Panc1 (cell line): ENCODE measurements around the gene NFS1. TPM values are rescaled to one million over a fixed set of nuclear protein-coding genes. Genes with fewer than 3 reads are reported as not detected.
A peak's percentile ranks its signal among the peaks of the same experiment; 100 is the strongest.

Source experiments
- ATAC-seq: fragments of 200-7000 bp; cut with Tn5 transposase; 2 replicates; pipeline ENCODE4 v1.9.1; 2020; ENCODE audit warnings: mild to moderate bottlenecking, moderate library complexity
- BruUV-seq: library from RNA; stranded (reverse); fragments of 400-500 nt; replicated peaks from 2 replicates; lab custom pipeline; 2021; lab: Mats Ljungman, UMichigan
- CTCF ChIA-PET: fragments of 300-600 bp; sonication (Branson Sonifier 250); formaldehyde crosslinking; loops from one replicate; lab custom pipeline; 2022; ENCODE audit warnings: antibody characterized with exemption; lab: Charles Lee
- POLR2A ChIA-PET: fragments of 300-600 bp; sonication (Branson Sonifier 250); formaldehyde crosslinking; loops from one replicate; lab custom pipeline; 2022; ENCODE audit warnings: antibody characterized with exemption; lab: Charles Lee
- DNase-seq: peaks from one replicate; pipeline ENCODE4 v3.0.0-alpha.2; 2010; ENCODE audit warnings: low read depth, low spot score
- H3K27ac ChIP-seq: 2 replicates; pipeline ENCODE4 v1.5.1; 2011; ENCODE audit warnings: mild to moderate bottlenecking, low read length, inconsistent platforms
- H3K27me3 ChIP-seq: fragments of 200-500 bp; sonication (Bioruptor generic); 2 replicates; pipeline ENCODE4 v1.6.0; 2014; ENCODE audit warnings: low read length, inconsistent platforms; ENCODE audit not compliant: control insufficient read depth, insufficient read depth
- H3K36me3 ChIP-seq: fragments of 200-500 bp; sonication (Bioruptor generic); 2 replicates; pipeline ENCODE4 v1.5.1; 2014; ENCODE audit warnings: inconsistent platforms, mild to moderate bottlenecking, low read length, moderate library complexity; ENCODE audit not compliant: control insufficient read depth, insufficient read depth
- H3K4me1 ChIP-seq: 2 replicates; pipeline ENCODE4 v1.5.1; 2011; ENCODE audit warnings: inconsistent platforms, mild to moderate bottlenecking, low read length, moderate library complexity; ENCODE audit not compliant: control insufficient read depth, insufficient read depth
- H3K4me3 ChIP-seq, 2 experiments: 2 replicates each; pipeline ENCODE4 v1.5.1; 2011 to 2012; ENCODE audit warnings: low read depth in 2 of 2, low read length in 2 of 2, mild to moderate bottlenecking in 2 of 2, inconsistent platforms in 1 of 2, moderate library complexity in 1 of 2
- H3K9me3 ChIP-seq: fragments of 200-500 bp; sonication (Bioruptor generic); 2 replicates; pipeline ENCODE4 v1.5.1; 2014; ENCODE audit warnings: low read depth, mild to moderate bottlenecking, inconsistent platforms, low read length, moderate library complexity; ENCODE audit not compliant: control insufficient read depth, insufficient read depth
- POLR2AphosphoS5 ChIP-seq: IDR thresholded peaks from 2 replicates; pipeline ENCODE4 v1.6.1; 2012; ENCODE audit warnings: mild to moderate bottlenecking, low read depth, low read length, moderate library complexity
- SIN3A ChIP-seq: IDR thresholded peaks from 2 replicates; pipeline ENCODE4 v1.6.1; 2012; ENCODE audit warnings: low read depth, mild to moderate bottlenecking, low read length, moderate library complexity, borderline replicate concordance; ENCODE audit not compliant: insufficient read depth
- TCF7L2 ChIP-seq: IDR thresholded peaks from 2 replicates; pipeline ENCODE4 v1.6.1; 2011; ENCODE audit warnings: mild to moderate bottlenecking, low read depth, low read length, inconsistent platforms
- in situ Hi-C: cut with HindIII; loops from 2 replicates; pipeline ENCODE4 v1.10.0; 2016; ENCODE audit warnings: low sequenced_read_pairs, low pct_unique_long_range_greater_than_20kb
- intact Hi-C: fragments of 100-400 bp; cut with micrococcal nuclease; formaldehyde crosslinking; loops from one replicate; pipeline ENCODE4 v1.10.0; 2022; ENCODE audit not compliant: unreplicated experiment
- total RNA-seq: library from RNA; stranded (reverse); gene quantifications from one replicate; pipeline ENCODE4 v1.2.1, GENCODE V29; 2021; ENCODE audit not compliant: unreplicated experiment
- TF ChIP-seq, protein P1 (sequence below), 2 experiments: IDR thresholded peaks; 2 replicates each; pipeline ENCODE4 v1.6.1; 2011 to 2012; ENCODE audit warnings: low read depth in 2 of 2, control low read depth in 1 of 2, low read length in 1 of 2, mild to moderate bottlenecking in 1 of 2, moderate library complexity in 1 of 2; ENCODE audit not compliant: insufficient read depth in 1 of 2
- TF ChIP-seq, protein P2 (sequence below): fragments of 450-650 bp; IDR thresholded peaks from 2 replicates; pipeline ENCODE4 v1.5.1; 2017; ENCODE audit warnings: mild to moderate bottlenecking

The NFS1 gene
- total RNA-seq, 1 experiment from 2014 or later, result 44.9 TPM

- intact Hi-C loops, result no loop called here
- Histone ChIP-seq H3K4me1 (peaks cover 18% of the 10 kb centered on the region), H3K4me3 (peak overlapping the region; percentile 80 to 86), H3K27me3 (no peaks in the 10 kb centered on the region), H3K36me3 (peaks cover 15% of the 10 kb centered on the region), H3K9me3 (no peaks in the 10 kb centered on the region), H3K27ac (peak overlapping the region; percentile 93)
- TF ChIP-seq POLR2AphosphoS5, result no peak
- TF ChIP-seq, protein P1, sequence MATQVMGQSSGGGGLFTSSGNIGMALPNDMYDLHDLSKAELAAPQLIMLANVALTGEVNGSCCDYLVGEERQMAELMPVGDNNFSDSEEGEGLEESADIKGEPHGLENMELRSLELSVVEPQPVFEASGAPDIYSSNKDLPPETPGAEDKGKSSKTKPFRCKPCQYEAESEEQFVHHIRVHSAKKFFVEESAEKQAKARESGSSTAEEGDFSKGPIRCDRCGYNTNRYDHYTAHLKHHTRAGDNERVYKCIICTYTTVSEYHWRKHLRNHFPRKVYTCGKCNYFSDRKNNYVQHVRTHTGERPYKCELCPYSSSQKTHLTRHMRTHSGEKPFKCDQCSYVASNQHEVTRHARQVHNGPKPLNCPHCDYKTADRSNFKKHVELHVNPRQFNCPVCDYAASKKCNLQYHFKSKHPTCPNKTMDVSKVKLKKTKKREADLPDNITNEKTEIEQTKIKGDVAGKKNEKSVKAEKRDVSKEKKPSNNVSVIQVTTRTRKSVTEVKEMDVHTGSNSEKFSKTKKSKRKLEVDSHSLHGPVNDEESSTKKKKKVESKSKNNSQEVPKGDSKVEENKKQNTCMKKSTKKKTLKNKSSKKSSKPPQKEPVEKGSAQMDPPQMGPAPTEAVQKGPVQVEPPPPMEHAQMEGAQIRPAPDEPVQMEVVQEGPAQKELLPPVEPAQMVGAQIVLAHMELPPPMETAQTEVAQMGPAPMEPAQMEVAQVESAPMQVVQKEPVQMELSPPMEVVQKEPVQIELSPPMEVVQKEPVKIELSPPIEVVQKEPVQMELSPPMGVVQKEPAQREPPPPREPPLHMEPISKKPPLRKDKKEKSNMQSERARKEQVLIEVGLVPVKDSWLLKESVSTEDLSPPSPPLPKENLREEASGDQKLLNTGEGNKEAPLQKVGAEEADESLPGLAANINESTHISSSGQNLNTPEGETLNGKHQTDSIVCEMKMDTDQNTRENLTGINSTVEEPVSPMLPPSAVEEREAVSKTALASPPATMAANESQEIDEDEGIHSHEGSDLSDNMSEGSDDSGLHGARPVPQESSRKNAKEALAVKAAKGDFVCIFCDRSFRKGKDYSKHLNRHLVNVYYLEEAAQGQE (IDR thresholded peaks at IDR 0.05; ENCODE audit: insufficient read depth in 1 of 2, low read depth in 2 of 2, low read length in 1 of 2), result no peak
- no peak for TF ChIP-seq SIN3A
- no peak for TF ChIP-seq TCF7L2
- TF ChIP-seq, protein P2, sequence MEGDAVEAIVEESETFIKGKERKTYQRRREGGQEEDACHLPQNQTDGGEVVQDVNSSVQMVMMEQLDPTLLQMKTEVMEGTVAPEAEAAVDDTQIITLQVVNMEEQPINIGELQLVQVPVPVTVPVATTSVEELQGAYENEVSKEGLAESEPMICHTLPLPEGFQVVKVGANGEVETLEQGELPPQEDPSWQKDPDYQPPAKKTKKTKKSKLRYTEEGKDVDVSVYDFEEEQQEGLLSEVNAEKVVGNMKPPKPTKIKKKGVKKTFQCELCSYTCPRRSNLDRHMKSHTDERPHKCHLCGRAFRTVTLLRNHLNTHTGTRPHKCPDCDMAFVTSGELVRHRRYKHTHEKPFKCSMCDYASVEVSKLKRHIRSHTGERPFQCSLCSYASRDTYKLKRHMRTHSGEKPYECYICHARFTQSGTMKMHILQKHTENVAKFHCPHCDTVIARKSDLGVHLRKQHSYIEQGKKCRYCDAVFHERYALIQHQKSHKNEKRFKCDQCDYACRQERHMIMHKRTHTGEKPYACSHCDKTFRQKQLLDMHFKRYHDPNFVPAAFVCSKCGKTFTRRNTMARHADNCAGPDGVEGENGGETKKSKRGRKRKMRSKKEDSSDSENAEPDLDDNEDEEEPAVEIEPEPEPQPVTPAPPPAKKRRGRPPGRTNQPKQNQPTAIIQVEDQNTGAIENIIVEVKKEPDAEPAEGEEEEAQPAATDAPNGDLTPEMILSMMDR, result no peak
- no peak for DNase-seq
- BruUV-seq, result no TSS peak
- ChIA-PET POLR2A (interaction anchor here (0.6 kb wide), 1 partner anchor 184 kb away, joined by 3 read pairs; no protein-coding TSS in a partner anchor), CTCF (no interaction called here)
- in situ Hi-C loops, result no loop called here
- no peak for ATAC-seq
These were observed 1.4 kb downstream of the NFS1 start for GRCh38 chr20:35697696-35698297.

DNA sequence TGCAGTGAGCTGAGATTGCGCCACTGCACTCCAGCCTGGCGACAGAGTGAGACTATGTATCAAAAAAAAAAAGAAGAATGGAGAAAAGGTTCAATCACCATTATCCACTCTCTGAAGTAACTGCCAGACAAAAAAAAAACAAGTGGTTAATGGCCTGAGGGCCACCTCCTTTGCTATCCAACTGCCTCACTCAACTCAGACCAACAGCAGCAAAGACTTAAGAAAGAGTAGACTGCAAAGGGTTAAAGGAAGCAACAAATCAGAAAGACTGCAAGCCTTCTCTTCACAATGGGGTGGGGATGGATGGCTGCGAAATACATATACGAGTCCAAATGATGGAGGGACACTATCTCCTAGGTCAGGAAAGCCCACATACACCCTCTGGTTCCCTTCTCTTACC, 3.2 kb downstream of the NFS1 start:
- no TSS peak for BruUV-seq
- Histone ChIP-seq H3K4me1 (peaks cover 12% of the 10 kb centered on the region; the same call in 1 of the 2 replicates), H3K27me3 (no peaks in the 10 kb centered on the region), H3K27ac (no peak overlapping the region), H3K36me3 (peaks cover 9% of the 10 kb centered on the region; the same call in 1 of the 2 replicates), H3K4me3 (no peak overlapping the region), H3K9me3 (no peaks in the 10 kb centered on the region)
- intact Hi-C loops, result no loop called here
- in situ Hi-C loops, result no loop called here
- POLR2A ChIA-PET, result no interaction called here
- ATAC-seq, result no peak
- TF ChIP-seq, protein P1 (IDR thresholded peaks at IDR 0.05; ENCODE audit: insufficient read depth in 1 of 2, low read depth in 2 of 2, low read length in 1 of 2), result no peak
- TF ChIP-seq TCF7L2, result no peak
- TF ChIP-seq, protein P2, result no peak
- TF ChIP-seq POLR2AphosphoS5, result no peak
- TF ChIP-seq SIN3A, result no peak
- CTCF ChIA-PET, result interaction anchor here (0.6 kb wide), 1 partner anchor 10 kb away, joined by 5 read pairs; no protein-coding TSS in a partner anchor
- DNase-seq, result no peak
